ENCODE measurements around the gene ATXN1. TPM values are rescaled to one million over a fixed set of nuclear protein-coding genes. Genes with fewer than 3 reads are reported as not detected.
"Not testable (repeated sequence)": the region's sequence is repeated elsewhere in the genome, so short reads cannot be mapped to it uniquely, and the experiment has no call there.

The ATXN1 gene
- total and polyA plus RNA-seq, 2 experiments from 2014 or later = 14.2 to 20.1 TPM

GRCh38 chr6:16412171-16412570, 349.1 kb downstream of the ATXN1 start:
- Histone ChIP-seq H4K20me1 (ENCODE audit: insufficient read depth) (no peaks in the 10 kb centered on the region), H3K27ac (no peak overlapping the region), H3K36me3 (ENCODE audit: low read depth) (no peaks in the 10 kb centered on the region), H3K9me3 (ENCODE audit: low read depth) (no peaks in the 10 kb centered on the region), H3K4me3 (no peak overlapping the region), H3K4me1 (ENCODE audit: insufficient read depth) (peaks cover 25% of the 10 kb centered on the region), H3F3A (ENCODE audit: insufficient read depth) (peaks cover 29% of the 10 kb centered on the region), H2AFZ (no peak overlapping the region), H3K9me2 (ENCODE audit: insufficient read depth) (no peaks in the 10 kb centered on the region), H3K9ac (no peak overlapping the region), H3K27me3 (replicated peaks; ENCODE audit: insufficient read depth) (no peaks in the 10 kb centered on the region), H3K4me2 (ENCODE audit: unreplicated experiment) (no peak overlapping the region), H3K79me2 (ENCODE audit: insufficient read depth) (no peaks in the 10 kb centered on the region)
- WGBS, 2 experiments (ENCODE audit: low coverage in 1 of 2, low lambda C conversion rate in 2 of 2, missing lambda C conversion rate in 2 of 2) = 97 to 98% methylated on average over 4 of the region's 4 CpGs
- DNase-seq = no peak
- TF ChIP-seq EZH2phosphoT487 (IDR thresholded peaks at IDR 0.05; ENCODE audit: insufficient read depth, low read depth) (no peak), EZH2 (IDR thresholded peaks at IDR 0.05; ENCODE audit: insufficient read depth, poor library complexity, severe bottlenecking) (no peak)
- in situ Hi-C loops (cut with MboI) = no loop called here

DNA sequence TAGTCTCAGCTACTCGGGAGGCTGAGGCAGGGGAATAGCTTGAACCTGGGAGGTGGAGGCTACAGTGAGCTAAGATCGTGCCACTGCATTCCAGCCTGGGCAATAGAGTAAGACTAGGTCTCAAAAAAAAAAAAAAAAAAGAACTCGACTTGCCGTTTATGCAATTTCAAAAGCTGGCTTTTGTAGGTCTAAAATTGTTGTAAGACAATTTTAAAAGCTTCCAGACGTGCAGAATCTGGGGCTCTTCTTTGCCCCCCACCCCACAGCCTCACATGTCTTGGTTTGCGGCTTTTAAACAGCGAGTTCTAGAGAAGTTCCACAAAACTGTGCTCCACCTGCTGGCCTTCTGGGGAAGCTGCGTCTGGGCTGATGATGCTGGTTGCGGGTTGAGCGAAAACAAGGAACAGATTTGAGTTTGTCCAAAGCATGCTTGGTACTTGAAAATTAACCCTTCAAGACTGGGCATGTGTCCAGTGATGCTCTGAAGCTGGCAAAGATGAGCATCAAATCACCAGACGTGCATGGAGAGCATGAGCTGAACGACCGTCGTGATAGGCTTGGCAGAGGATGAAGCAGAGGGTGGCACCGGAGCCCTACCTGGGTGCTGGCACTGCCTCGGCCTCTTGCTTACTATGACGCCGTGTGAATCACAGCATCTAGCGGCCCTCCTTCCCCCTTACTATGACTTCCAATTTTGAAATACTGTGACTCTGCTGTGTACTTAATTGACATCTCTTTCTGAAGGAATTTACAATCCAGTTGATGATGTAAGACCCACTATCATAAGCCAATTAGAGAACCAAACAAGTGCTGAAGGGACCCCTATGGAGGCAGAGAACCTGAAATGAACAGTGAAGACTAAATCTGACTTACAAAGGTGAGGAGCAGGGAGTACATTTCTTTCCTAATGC, 351.5 kb downstream of the ATXN1 start:
- H3K27ac ChIP-seq = no peak overlapping the region
- in situ Hi-C loops (cut with MboI) = no loop called here
- H3K4me1 ChIP-seq (ENCODE audit: insufficient read depth) = peaks cover 24% of the 10 kb centered on the region
- H4K20me1 ChIP-seq (ENCODE audit: insufficient read depth) = no peaks in the 10 kb centered on the region
- H3K27me3 ChIP-seq (replicated peaks; ENCODE audit: insufficient read depth) = no peaks in the 10 kb centered on the region
- no peak for TF ChIP-seq EZH2phosphoT487 (IDR thresholded peaks at IDR 0.05; ENCODE audit: insufficient read depth, low read depth)
- TF ChIP-seq EZH2 (IDR thresholded peaks at IDR 0.05; ENCODE audit: insufficient read depth, poor library complexity, severe bottlenecking) = no peak
- DNase-seq = peak; percentile 87
- WGBS, 2 experiments (ENCODE audit: low coverage in 1 of 2, low lambda C conversion rate in 2 of 2, missing lambda C conversion rate in 2 of 2) = 17 to 21% methylated on average over 19 of the region's 19 CpGs
- H3K36me3 ChIP-seq (ENCODE audit: low read depth) = 0 out of 2 replicates have a peak, but pooled peaks cover 4% of the 10 kb centered on the region
- peak overlapping the region; percentile 17; the same call in 1 of the 2 replicates for H3K9ac ChIP-seq
- H2AFZ ChIP-seq = no peak overlapping the region
- peak overlapping the region; percentile 26; the same call in 1 of the 2 replicates for H3K4me3 ChIP-seq
- no peaks in the 10 kb centered on the region for H3K79me2 ChIP-seq (ENCODE audit: insufficient read depth)
- no peaks in the 10 kb centered on the region for H3K9me2 ChIP-seq (ENCODE audit: insufficient read depth)
- H3F3A ChIP-seq (ENCODE audit: insufficient read depth) = peaks cover 28% of the 10 kb centered on the region
- H3K4me2 ChIP-seq (ENCODE audit: unreplicated experiment) = no peak overlapping the region
- H3K9me3 ChIP-seq (ENCODE audit: low read depth) = no peaks in the 10 kb centered on the region

DNA sequence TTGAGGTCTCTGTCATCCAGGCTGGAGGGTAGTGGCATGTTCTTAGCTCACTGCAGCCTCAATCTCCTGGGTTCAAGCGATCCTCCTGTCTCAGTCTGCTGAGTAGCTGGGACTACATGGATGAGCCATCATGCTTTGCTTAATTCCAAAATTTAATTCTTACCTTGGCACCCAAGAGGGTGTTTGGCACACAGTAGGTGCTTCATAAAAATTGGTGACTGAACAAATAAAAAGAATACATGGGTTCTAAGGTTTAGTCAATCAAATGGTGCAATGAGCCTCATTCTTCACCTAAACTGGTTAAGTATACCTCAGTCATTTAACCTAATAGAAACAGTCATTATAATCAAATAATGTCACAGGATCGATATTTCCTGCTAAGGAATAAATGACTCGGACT, 352.5 kb downstream of the ATXN1 start:
- no peak overlapping the region for H3K4me3 ChIP-seq
- H3K36me3 ChIP-seq (ENCODE audit: low read depth) = 0 out of 2 replicates have a peak, but pooled peaks cover 4% of the 10 kb centered on the region
- no peak overlapping the region for H2AFZ ChIP-seq
- no peaks in the 10 kb centered on the region for H3K79me2 ChIP-seq (ENCODE audit: insufficient read depth)
- H3K27me3 ChIP-seq (replicated peaks; ENCODE audit: insufficient read depth) = no peaks in the 10 kb centered on the region
- peaks cover 14% of the 10 kb centered on the region for H3K4me1 ChIP-seq (ENCODE audit: insufficient read depth)
- no peak overlapping the region for H3K9ac ChIP-seq
- no peak overlapping the region for H3K27ac ChIP-seq
- H4K20me1 ChIP-seq (ENCODE audit: insufficient read depth) = no peaks in the 10 kb centered on the region
- in situ Hi-C loops (cut with MboI) = no loop called here
- peaks cover 18% of the 10 kb centered on the region for H3F3A ChIP-seq (ENCODE audit: insufficient read depth)
- no peaks in the 10 kb centered on the region for H3K9me2 ChIP-seq (ENCODE audit: insufficient read depth)
- WGBS, 2 experiments (ENCODE audit: low coverage in 1 of 2, low lambda C conversion rate in 2 of 2, missing lambda C conversion rate in 2 of 2) = 93 to 98% methylated on average over 3 of the region's 3 CpGs
- no peak overlapping the region for H3K4me2 ChIP-seq (ENCODE audit: unreplicated experiment)
- TF ChIP-seq EZH2 (IDR thresholded peaks at IDR 0.05; ENCODE audit: insufficient read depth, poor library complexity, severe bottlenecking) (no peak), EZH2phosphoT487 (IDR thresholded peaks at IDR 0.05; ENCODE audit: insufficient read depth, low read depth) (no peak)
- no peaks in the 10 kb centered on the region for H3K9me3 ChIP-seq (ENCODE audit: low read depth)
- no peak for DNase-seq

DNA sequence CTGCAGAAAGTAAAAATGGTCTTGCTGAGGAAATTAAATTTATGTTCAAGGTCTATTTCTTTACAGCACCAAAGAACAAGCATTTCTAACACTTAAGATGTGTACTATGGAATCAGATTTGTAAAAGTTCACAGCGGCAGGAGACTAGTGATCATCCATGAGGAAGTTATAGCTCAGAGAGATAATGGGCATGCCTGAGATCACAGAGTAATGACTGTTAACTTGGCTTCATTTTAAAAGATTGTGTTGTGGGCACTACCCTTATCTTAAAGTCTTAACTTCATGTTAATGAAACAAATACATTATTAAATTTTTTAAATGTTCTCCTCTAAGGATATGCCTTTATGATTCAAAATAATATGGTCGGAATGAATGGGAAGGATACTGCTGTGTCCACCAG, 354.3 kb downstream of the ATXN1 start:
- Histone ChIP-seq H3K9me2 (ENCODE audit: insufficient read depth) (no peaks in the 10 kb centered on the region), H3K27ac (no peak overlapping the region), H3K36me3 (ENCODE audit: low read depth) (0 out of 2 replicates have a peak, but pooled peaks cover 4% of the 10 kb centered on the region), H3K4me3 (no peak overlapping the region), H3K9me3 (ENCODE audit: low read depth) (no peaks in the 10 kb centered on the region), H3F3A (ENCODE audit: insufficient read depth) (peaks cover 9% of the 10 kb centered on the region), H3K4me1 (ENCODE audit: insufficient read depth) (peaks cover 11% of the 10 kb centered on the region), H3K27me3 (replicated peaks; ENCODE audit: insufficient read depth) (no peaks in the 10 kb centered on the region), H3K9ac (no peak overlapping the region), H2AFZ (no peak overlapping the region), H3K79me2 (ENCODE audit: insufficient read depth) (no peaks in the 10 kb centered on the region), H4K20me1 (ENCODE audit: insufficient read depth) (no peaks in the 10 kb centered on the region), H3K4me2 (ENCODE audit: unreplicated experiment) (no peak overlapping the region)
- DNase-seq = no peak
- WGBS, 2 experiments (ENCODE audit: low coverage in 1 of 2, low lambda C conversion rate in 2 of 2, missing lambda C conversion rate in 2 of 2) = 95 to 98% methylated on average over 2 of the region's 2 CpGs
- in situ Hi-C loops (cut with MboI) = no loop called here
- TF ChIP-seq EZH2 (IDR thresholded peaks at IDR 0.05; ENCODE audit: insufficient read depth, poor library complexity, severe bottlenecking) (no peak), EZH2phosphoT487 (IDR thresholded peaks at IDR 0.05; ENCODE audit: insufficient read depth, low read depth) (no peak)

- H2AFZ ChIP-seq; DNase-seq; in situ Hi-C loops (cut with MboI); H3K9ac ChIP-seq; H3K4me2 ChIP-seq (ENCODE audit: unreplicated experiment); H3K27ac ChIP-seq; H3F3A ChIP-seq (ENCODE audit: insufficient read depth); H3K4me3 ChIP-seq; H3K27me3 ChIP-seq (replicated peaks; ENCODE audit: insufficient read depth); H3K9me3 ChIP-seq (ENCODE audit: low read depth); H3K79me2 ChIP-seq (ENCODE audit: insufficient read depth); H3K9me2 ChIP-seq (ENCODE audit: insufficient read depth); H3K36me3 ChIP-seq (ENCODE audit: low read depth); H4K20me1 ChIP-seq (ENCODE audit: insufficient read depth): not testable (repeated sequence)
- H3K4me1 ChIP-seq (ENCODE audit: insufficient read depth) = peaks cover 11% of the 10 kb centered on the region
- WGBS, 2 experiments (ENCODE audit: low coverage in 1 of 2, low lambda C conversion rate in 2 of 2, missing lambda C conversion rate in 2 of 2) = 97 to 100% methylated on average over 4 of the region's 4 CpGs
These were observed 354.7 kb downstream of the ATXN1 start for GRCh38 chr6:16406538-16406937.

Measured in GM23248 (cell line).